MCF 10A (cell line): ENCODE measurements around the gene ARHGAP25. TPM values are rescaled to one million over a fixed set of nuclear protein-coding genes. Genes with fewer than 3 reads are reported as not detected.

Experiments used
- BruUV-seq: library from RNA; stranded (reverse); fragments of 400-500 nt; replicated peaks from 2 replicates; lab custom pipeline; 2021; lab: Mats Ljungman, UMichigan
- CTCF ChIA-PET: fragments of 300-600 bp; sonication (Branson Sonifier 250); formaldehyde crosslinking; extraction: SDS; loops from one replicate; lab custom pipeline; 2021; ENCODE audit warnings: antibody characterized with exemption, inconsistent platforms; lab: Yijun Ruan, JAX
- POLR2A ChIA-PET: fragments of 300-600, 350-650 bp; sonication (Branson Sonifier 250); formaldehyde crosslinking; extraction: SDS; loops from one replicate; lab custom pipeline; 2020; ENCODE audit warnings: antibody characterized with exemption, inconsistent platforms; lab: Yijun Ruan, JAX
- DNase-seq: peaks from one replicate; pipeline ENCODE4 v3.0.0-alpha.2; 2018; ENCODE audit not compliant: unreplicated experiment
- H3K27ac Mint-ChIP-seq: one replicate; pipeline ENCODE4 v1.8.0; 2022; ENCODE audit warnings: mild to moderate bottlenecking, low read depth, mixed read lengths; ENCODE audit not compliant: unreplicated experiment
- H3K27me3 Mint-ChIP-seq: one replicate; pipeline ENCODE4 v1.8.0; 2022; ENCODE audit warnings: mixed read lengths; ENCODE audit not compliant: insufficient read depth, unreplicated experiment
- H3K36me3 Mint-ChIP-seq: one replicate; pipeline ENCODE4 v1.8.0; 2022; ENCODE audit warnings: mild to moderate bottlenecking, moderate library complexity, mixed read lengths; ENCODE audit not compliant: insufficient read depth, unreplicated experiment
- H3K4me1 Mint-ChIP-seq: one replicate; pipeline ENCODE4 v1.8.0; 2022; ENCODE audit warnings: mixed read lengths; ENCODE audit not compliant: insufficient read depth, unreplicated experiment
- H3K4me3 Mint-ChIP-seq: one replicate; pipeline ENCODE4 v1.8.0; 2022; ENCODE audit warnings: mild to moderate bottlenecking, moderate library complexity, mixed read lengths; ENCODE audit not compliant: unreplicated experiment
- H3K9me3 Mint-ChIP-seq: one replicate; pipeline ENCODE4 v1.8.0; 2022; ENCODE audit warnings: mixed read lengths; ENCODE audit not compliant: unreplicated experiment
- intact Hi-C: fragments of 100-400 bp; cut with micrococcal nuclease; formaldehyde crosslinking; loops from 2 replicates; pipeline ENCODE4 v1.14.1; 2022
- total RNA-seq: library from RNA; stranded (reverse); gene quantifications from 2 replicates; pipeline ENCODE4 v1.2.3, GENCODE V29; 2022
- TF ChIP-seq, protein P1 (sequence below): fragments of 200-600 bp; IDR thresholded peaks from one replicate; pipeline ENCODE4 v1.8.0; 2022; ENCODE audit warnings: antibody characterized with exemption, mild to moderate bottlenecking; ENCODE audit not compliant: unreplicated experiment

The ARHGAP25 gene
- total RNA-seq, 1 experiment from 2014 or later = 0.93 TPM

DNA sequence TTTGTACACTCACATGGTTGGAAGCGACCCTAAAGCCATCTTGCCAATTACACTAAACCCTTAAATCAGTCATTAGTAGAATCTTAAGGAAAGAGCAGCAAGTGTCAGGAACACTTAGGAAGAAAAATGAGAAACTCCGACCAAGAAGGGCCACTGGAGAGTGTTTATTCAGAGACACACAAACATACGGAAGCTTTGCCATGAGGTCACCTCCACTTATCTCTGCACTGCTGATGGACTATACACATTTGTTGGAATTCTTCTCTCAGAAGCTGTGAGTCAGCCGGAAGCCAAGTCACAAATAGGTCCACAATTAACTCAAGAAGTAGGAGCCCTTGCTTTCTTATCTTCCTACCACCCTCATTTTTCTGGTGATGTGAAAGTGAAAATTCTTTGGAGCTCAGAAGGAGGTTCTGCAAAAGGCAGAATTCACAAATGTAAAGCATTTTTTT lies 115.0 kb downstream of the ARHGAP25 start:
- Mint-ChIP-seq H3K27ac (no peak overlapping the region), H3K4me3 (no peak overlapping the region), H3K27me3 (peaks cover 24% of the 10 kb centered on the region), H3K36me3 (no peaks in the 10 kb centered on the region), H3K4me1 (no peaks in the 10 kb centered on the region), H3K9me3 (no peaks in the 10 kb centered on the region)
- TF ChIP-seq, protein P1, sequence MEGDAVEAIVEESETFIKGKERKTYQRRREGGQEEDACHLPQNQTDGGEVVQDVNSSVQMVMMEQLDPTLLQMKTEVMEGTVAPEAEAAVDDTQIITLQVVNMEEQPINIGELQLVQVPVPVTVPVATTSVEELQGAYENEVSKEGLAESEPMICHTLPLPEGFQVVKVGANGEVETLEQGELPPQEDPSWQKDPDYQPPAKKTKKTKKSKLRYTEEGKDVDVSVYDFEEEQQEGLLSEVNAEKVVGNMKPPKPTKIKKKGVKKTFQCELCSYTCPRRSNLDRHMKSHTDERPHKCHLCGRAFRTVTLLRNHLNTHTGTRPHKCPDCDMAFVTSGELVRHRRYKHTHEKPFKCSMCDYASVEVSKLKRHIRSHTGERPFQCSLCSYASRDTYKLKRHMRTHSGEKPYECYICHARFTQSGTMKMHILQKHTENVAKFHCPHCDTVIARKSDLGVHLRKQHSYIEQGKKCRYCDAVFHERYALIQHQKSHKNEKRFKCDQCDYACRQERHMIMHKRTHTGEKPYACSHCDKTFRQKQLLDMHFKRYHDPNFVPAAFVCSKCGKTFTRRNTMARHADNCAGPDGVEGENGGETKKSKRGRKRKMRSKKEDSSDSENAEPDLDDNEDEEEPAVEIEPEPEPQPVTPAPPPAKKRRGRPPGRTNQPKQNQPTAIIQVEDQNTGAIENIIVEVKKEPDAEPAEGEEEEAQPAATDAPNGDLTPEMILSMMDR = no peak
- BruUV-seq = no TSS peak
- ChIA-PET CTCF (interaction anchor here (0.5 to 2.1 kb wide), 5 partner anchors 11 to 120 kb away, joined by 3 to 12 read pairs (median 3); no protein-coding TSS in a partner anchor), POLR2A (interaction anchor here (0.7 to 2.3 kb wide), 2 partner anchors 9 to 18 kb away, joined by 3 to 7 read pairs; no protein-coding TSS in a partner anchor)
- DNase-seq = no peak
- intact Hi-C loops = no loop called here

DNA sequence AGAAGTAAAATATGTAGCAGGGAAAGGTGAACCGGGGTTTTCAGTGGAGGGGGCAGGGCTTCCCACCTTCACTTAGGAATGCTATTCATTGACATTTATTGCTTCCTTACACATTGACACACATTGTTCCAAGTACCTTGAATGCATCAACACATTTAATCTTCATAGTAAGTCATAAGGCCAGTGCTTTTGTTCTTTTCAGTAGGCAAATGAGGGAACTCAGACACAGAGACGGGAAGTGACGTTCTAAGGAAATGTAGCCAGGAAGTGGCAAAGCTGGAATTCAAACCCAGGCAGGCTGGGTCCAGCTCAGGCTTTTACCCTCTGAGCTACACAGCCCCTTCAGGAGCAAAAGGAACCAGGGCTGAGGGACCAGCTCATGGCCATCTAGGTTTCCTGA lies 115.9 kb downstream of the ARHGAP25 start:
- no TSS peak for BruUV-seq
- Mint-ChIP-seq H3K36me3 (no peaks in the 10 kb centered on the region), H3K27ac (no peak overlapping the region), H3K4me3 (no peak overlapping the region), H3K4me1 (no peaks in the 10 kb centered on the region), H3K9me3 (no peaks in the 10 kb centered on the region), H3K27me3 (peaks cover 24% of the 10 kb centered on the region)
- intact Hi-C loops = no loop called here
- POLR2A ChIA-PET = no interaction called here
- CTCF ChIA-PET = interaction anchor here (0.6 to 0.9 kb wide), 2 partner anchors 9 to 99 kb away, joined by 3 read pairs; no protein-coding TSS in a partner anchor
- TF ChIP-seq, protein P1 = no peak
- DNase-seq = no peak

DNA sequence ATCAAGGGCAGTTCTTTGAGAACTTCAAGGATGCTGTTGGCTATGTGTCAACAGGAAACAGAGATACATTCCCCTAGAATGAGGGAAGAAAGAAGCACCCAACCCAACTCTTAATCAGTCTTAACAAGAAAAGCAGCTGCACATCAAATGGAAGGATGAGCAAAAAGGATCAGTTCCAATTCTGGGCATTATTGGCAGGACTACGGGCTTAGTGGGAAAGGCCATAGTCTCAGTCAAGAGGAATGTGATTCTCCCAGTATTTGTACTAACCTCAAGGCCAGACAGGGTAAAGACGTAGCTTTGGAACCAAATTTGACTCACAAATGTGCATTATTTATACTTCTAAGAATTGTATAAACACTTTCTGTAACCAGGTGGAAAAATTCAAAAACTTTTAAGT lies 118.4 kb downstream of the ARHGAP25 start:
- Mint-ChIP-seq H3K27ac (no peak overlapping the region), H3K36me3 (no peaks in the 10 kb centered on the region), H3K4me3 (no peak overlapping the region), H3K27me3 (peaks cover 32% of the 10 kb centered on the region), H3K9me3 (no peaks in the 10 kb centered on the region), H3K4me1 (no peaks in the 10 kb centered on the region)
- TF ChIP-seq, protein P1 = no peak
- no peak for DNase-seq
- ChIA-PET POLR2A (no interaction called here), CTCF (interaction anchor here (0.8 to 1.4 kb wide), 2 partner anchors 12 to 101 kb away, joined by 3 to 6 read pairs; no protein-coding TSS in a partner anchor)
- intact Hi-C loops = no loop called here
- BruUV-seq = no TSS peak

DNA sequence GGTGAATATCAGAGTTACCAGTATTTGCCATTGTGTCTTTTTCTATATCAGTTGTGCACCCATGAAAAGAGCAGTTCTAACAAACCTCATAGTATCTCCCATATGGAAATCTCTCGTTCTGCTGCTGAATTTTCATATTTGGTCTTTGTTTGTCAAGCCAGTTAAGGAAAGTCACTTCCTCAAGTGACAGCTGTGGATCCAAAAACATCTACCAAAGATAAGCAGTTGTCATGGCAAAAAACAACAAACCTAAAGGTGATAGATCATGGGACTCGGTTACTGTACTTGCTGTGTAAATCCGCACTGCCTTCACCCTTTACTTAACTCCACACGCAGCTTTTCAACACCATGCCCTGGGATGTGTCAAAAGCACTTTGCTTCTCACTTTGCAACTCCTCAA lies 119.3 kb downstream of the ARHGAP25 start:
- intact Hi-C loops = no loop called here
- H3K4me1 Mint-ChIP-seq = no peaks in the 10 kb centered on the region
- ChIA-PET CTCF (interaction anchor here (1.4 kb wide), 1 partner anchor 12 kb away, joined by 6 read pairs; no protein-coding TSS in a partner anchor), POLR2A (no interaction called here)
- no peak overlapping the region for H3K4me3 Mint-ChIP-seq
- H3K36me3 Mint-ChIP-seq = no peaks in the 10 kb centered on the region
- H3K27me3 Mint-ChIP-seq = peaks cover 33% of the 10 kb centered on the region
- no peak overlapping the region for H3K27ac Mint-ChIP-seq
- H3K9me3 Mint-ChIP-seq = no peaks in the 10 kb centered on the region
- no peak for DNase-seq
- TF ChIP-seq, protein P1 = no peak
- no TSS peak for BruUV-seq
